Retina (tissue), 1 donor: ENCODE data around the gene ANKRD13D.

ENCODE experiments used
- DNase-seq: peaks from one replicate; pipeline ENCODE4 v3.0.0-alpha.2; 2016

Gene ANKRD13D

GRCh38 chr11:67274768-67275605 lies 14.1 kb upstream of the ANKRD13D start:
- DNase-seq, result no peak

GRCh38 chr11:67275606-67276409 lies 13.3 kb upstream of the ANKRD13D start:
- DNase-seq, result no peak

GRCh38 chr11:67276781-67277230 lies 12.3 kb upstream of the ANKRD13D start:
- peak; percentile 39 for DNase-seq

- peak; percentile 61 for DNase-seq
These were observed 11.7 kb upstream of the ANKRD13D start for GRCh38 chr11:67277231-67277961.

GRCh38 chr11:67278135-67278938 lies 10.8 kb upstream of the ANKRD13D start:
- no peak for DNase-seq

GRCh38 chr11:67278939-67279588 lies 10.0 kb upstream of the ANKRD13D start:
- no peak for DNase-seq

- DNase-seq, result no peak
These were observed 9.3 kb upstream of the ANKRD13D start for GRCh38 chr11:67279589-67280340.

- no peak for DNase-seq
These were observed 8.7 kb upstream of the ANKRD13D start for GRCh38 chr11:67280341-67280787.

GRCh38 chr11:67280788-67281551 lies 8.1 kb upstream of the ANKRD13D start:
- no peak for DNase-seq

- no peak for DNase-seq
These were observed 7.5 kb upstream of the ANKRD13D start for GRCh38 chr11:67281552-67282150.

- DNase-seq, result no peak
These were observed 6.8 kb upstream of the ANKRD13D start for GRCh38 chr11:67282155-67282875.

GRCh38 chr11:67282876-67283371 lies 6.2 kb upstream of the ANKRD13D start:
- DNase-seq, result no peak

- no peak for DNase-seq
These were observed 5.6 kb upstream of the ANKRD13D start for GRCh38 chr11:67283481-67283963.

- no peak for DNase-seq
These were observed 4.1 kb upstream of the ANKRD13D start for GRCh38 chr11:67284811-67285540.

GRCh38 chr11:67285541-67286498 lies 3.3 kb upstream of the ANKRD13D start:
- DNase-seq, result no peak

- no peak for DNase-seq
These were observed 2.3 kb upstream of the ANKRD13D start for GRCh38 chr11:67286621-67287333.
